Measurements from ENCODE around the gene STARD10. TPM values are rescaled to one million over a fixed set of nuclear protein-coding genes. Genes with fewer than 3 reads are reported as not detected.

STARD10 gene
- total RNA-seq, 6 experiments from 2014 or later = 282 to 525 (median 330) TPM

DNA sequence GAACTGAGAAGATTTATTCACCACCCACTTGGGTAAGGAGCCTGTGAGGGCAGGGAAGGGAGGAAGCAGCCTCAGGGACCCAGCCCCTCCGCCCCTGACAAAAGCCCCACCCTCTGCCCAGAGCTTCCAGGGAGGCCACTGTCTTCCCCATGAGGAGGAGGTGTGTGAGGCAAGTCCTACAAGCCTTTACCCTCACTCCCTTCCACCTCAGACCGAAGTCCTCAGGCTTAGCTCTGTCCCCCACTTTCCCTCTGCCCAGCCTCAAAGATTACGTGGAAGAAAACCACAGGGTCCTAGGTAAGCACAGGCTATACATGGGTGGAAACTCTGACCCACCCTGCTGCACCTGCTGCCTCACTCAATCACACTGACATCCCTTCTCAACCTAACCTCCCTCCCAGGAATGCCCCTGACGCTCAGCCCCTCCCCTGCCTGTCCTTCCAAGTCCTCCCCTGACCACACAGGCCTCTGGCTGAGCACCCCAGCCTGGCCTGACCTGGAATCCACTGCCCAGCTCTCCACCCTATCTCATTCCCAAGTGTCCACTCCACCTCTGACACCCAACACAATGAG lies 38.0 kb downstream of the STARD10 start:
- Histone ChIP-seq H3K4me3 (no peak overlapping the region), H3K36me3 (peaks cover 0 to 52% (median 24%) of the 10 kb centered on the region in 4 donors), H3K27ac (no peak overlapping the region), H3K27me3 (no peaks in the 10 kb centered on the region), H3K4me1 (peaks cover 0 to 18% (median 6%) of the 10 kb centered on the region in 4 donors), H3K9me3 (no peaks in the 10 kb centered on the region)
- ATAC-seq (no peak), DNase-seq (no peak)
- intact Hi-C loops (cut with DNase I) = no loop called here
- no peak for TF ChIP-seq POLR2A (IDR thresholded peaks at IDR 0.05)
- TF ChIP-seq, protein P1, sequence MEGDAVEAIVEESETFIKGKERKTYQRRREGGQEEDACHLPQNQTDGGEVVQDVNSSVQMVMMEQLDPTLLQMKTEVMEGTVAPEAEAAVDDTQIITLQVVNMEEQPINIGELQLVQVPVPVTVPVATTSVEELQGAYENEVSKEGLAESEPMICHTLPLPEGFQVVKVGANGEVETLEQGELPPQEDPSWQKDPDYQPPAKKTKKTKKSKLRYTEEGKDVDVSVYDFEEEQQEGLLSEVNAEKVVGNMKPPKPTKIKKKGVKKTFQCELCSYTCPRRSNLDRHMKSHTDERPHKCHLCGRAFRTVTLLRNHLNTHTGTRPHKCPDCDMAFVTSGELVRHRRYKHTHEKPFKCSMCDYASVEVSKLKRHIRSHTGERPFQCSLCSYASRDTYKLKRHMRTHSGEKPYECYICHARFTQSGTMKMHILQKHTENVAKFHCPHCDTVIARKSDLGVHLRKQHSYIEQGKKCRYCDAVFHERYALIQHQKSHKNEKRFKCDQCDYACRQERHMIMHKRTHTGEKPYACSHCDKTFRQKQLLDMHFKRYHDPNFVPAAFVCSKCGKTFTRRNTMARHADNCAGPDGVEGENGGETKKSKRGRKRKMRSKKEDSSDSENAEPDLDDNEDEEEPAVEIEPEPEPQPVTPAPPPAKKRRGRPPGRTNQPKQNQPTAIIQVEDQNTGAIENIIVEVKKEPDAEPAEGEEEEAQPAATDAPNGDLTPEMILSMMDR (IDR thresholded peaks at IDR 0.05) = no peak
- WGBS (ENCODE audit: insufficient coverage, low coverage, low lambda C conversion rate, missing lambda C conversion rate) = 90% methylated on average over 2 of the region's 4 CpGs

DNA sequence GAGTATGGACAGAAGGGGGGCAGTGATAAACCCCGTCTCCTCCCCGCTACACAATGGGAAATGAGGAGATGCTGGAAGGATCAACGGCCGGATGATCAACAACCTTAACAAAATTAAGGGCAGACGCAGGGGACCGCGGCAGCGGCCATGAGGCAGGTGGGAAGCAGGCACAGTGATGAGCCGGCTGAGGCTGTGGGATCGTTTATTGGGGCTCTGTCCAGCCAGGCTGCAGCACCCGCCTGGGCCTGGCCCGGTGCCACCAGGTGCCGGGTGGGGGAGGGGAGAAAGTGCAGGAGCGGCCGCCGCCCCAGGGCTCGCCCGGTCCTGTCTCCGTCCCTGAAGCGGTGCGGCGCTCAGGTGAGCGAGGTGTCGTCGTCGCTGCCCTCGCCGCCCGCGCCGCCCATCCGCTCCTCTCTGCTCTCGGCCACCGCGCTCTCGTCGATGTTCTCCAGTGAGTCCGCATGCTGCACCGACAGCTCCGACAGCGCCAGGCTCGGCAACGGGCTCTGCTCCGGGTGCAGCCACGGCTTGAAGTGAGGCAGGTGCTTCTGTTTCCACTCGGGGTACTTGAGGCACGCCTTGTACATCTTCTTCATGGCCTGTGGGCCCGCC lies 39.2 kb downstream of the STARD10 start:
- ATAC-seq (peak in 1 of 4 donors; percentile 2), DNase-seq (no peak)
- H3K27ac ChIP-seq = no peak overlapping the region
- H3K27me3 ChIP-seq = no peaks in the 10 kb centered on the region
- intact Hi-C loops (cut with DNase I) = no loop called here
- H3K4me1 ChIP-seq = peaks cover 0 to 18% (median 6%) of the 10 kb centered on the region in 4 donors
- no peaks in the 10 kb centered on the region for H3K9me3 ChIP-seq
- 68% methylated on average over 6 of the region's 48 CpGs for WGBS (ENCODE audit: insufficient coverage, low coverage, low lambda C conversion rate, missing lambda C conversion rate)
- peaks cover 0 to 51% (median 24%) of the 10 kb centered on the region in 4 donors for H3K36me3 ChIP-seq
- TF ChIP-seq, protein P1 (IDR thresholded peaks at IDR 0.05) = no peak
- TF ChIP-seq POLR2A (IDR thresholded peaks at IDR 0.05) = no peak
- no peak overlapping the region for H3K4me3 ChIP-seq

DNA sequence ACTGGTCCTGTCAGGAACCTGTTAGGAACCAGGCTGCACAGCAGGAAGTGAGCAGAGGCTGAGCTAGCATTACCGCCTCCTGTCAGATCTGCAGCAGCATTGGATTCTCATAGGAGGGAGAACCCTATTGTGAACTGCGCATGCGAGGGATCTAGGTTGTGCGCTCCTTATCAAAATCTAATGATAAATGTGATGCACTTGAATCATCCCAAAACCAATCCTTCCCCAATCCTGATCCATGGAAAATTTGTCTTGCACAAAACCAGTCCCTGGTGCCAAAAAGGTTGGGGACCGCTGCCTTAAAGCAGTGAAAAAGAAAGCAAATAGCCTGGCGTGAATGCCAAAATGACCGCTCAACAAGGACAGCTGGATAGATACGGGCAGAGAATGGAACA lies 39.7 kb downstream of the STARD10 start:
- H3K27me3 ChIP-seq = no peaks in the 10 kb centered on the region
- H3K4me1 ChIP-seq = peaks cover 0 to 23% (median 6%) of the 10 kb centered on the region in 4 donors
- no peak overlapping the region for H3K4me3 ChIP-seq
- DNase-seq (no peak), ATAC-seq (no peak)
- 84% methylated on average over 8 of the region's 8 CpGs for WGBS (ENCODE audit: insufficient coverage, low coverage, low lambda C conversion rate, missing lambda C conversion rate)
- H3K36me3 ChIP-seq = peaks cover 0 to 47% (median 23%) of the 10 kb centered on the region in 4 donors
- H3K27ac ChIP-seq = no peak overlapping the region
- H3K9me3 ChIP-seq = no peaks in the 10 kb centered on the region
- intact Hi-C loops (cut with DNase I) = no loop called here
- TF ChIP-seq POLR2A (IDR thresholded peaks at IDR 0.05) = no peak
- TF ChIP-seq, protein P1 (IDR thresholded peaks at IDR 0.05) = no peak

DNA sequence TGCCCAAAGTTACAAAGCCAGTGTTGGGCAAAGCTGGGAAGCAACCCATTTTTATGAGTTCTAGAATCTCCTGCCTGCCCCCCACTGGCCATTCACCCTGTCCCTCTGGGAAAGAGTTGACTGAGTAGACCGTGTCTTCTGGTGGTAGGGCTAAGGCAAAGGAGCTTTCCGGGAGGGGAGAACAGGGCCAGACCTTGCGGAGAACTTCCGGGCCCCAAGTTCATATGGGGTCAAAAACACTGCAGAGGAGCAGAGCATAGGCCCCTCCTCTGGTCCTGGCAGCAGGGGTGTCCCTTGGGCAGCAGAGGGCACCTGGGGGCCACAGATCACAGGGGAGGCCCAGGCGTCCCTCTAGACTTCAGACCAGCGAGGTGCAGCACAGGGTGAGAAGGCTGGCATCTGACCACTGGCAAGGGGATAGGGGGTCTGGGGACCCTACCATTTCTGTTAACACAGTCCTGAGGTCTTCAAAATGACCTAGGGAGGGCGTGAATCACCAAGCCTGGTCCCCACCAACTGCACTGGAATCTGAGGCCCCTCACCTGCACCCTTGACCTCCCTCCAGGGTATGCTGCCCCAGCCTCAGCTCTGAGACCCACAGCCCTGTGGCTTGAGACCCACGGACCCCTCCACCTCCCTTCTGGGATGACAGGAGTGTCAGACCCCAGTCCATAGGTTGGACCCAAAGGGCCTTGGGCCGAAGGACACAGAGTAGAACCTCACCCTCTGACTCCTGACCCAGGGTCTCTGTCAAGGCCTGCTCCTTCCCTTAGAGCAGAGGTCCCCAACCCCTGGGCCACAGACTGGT lies 40.3 kb downstream of the STARD10 start:
- 40% methylated on average over 5 of the region's 9 CpGs for WGBS (ENCODE audit: insufficient coverage, low coverage, low lambda C conversion rate, missing lambda C conversion rate)
- Histone ChIP-seq H3K4me1 (peaks cover 0 to 29% (median 6%) of the 10 kb centered on the region in 4 donors), H3K27ac (peak overlapping the region in 1 of 3 donors; percentile 53)

More for the DNA sequence above, 40.3 kb downstream of the STARD10 start:
- ATAC-seq (peak; percentile 23 to 31 (median 26)), DNase-seq (no peak)
- intact Hi-C loops (cut with DNase I) = no loop called here
- peaks cover 0 to 42% (median 20%) of the 10 kb centered on the region in 4 donors for H3K36me3 ChIP-seq
- no peak overlapping the region for H3K4me3 ChIP-seq
- H3K9me3 ChIP-seq = no peaks in the 10 kb centered on the region
- no peak for TF ChIP-seq POLR2A (IDR thresholded peaks at IDR 0.05)
- TF ChIP-seq, protein P1 (IDR thresholded peaks at IDR 0.05) = peak; percentile 13 to 31 (median 18)
- no peaks in the 10 kb centered on the region for H3K27me3 ChIP-seq
